Testis (tissue), 3 donors: ENCODE results near the gene PPID. TPM values are rescaled to one million over a fixed set of nuclear protein-coding genes. Genes with fewer than 3 reads are reported as not detected.
"Not testable (repeated sequence)": the region's sequence is repeated elsewhere in the genome, so short reads cannot be mapped to it uniquely, and the experiment has no call there.

Experiments
- DNase-seq: peaks from one replicate; pipeline ENCODE4 v3.0.0-alpha.2; 2019
- H3K27ac ChIP-seq, 2 donors: fragments of 200-600 bp; sonication (generic); one replicate each; pipeline ENCODE4 v1.5.1; 2019
- H3K27me3 ChIP-seq: fragments of 200-600 bp; sonication (generic); one replicate; pipeline ENCODE4 v1.5.1; 2019
- H3K36me3 ChIP-seq: fragments of 200-600 bp; sonication (generic); one replicate; pipeline ENCODE4 v1.5.1; 2017; ENCODE audit warnings: low read depth; ENCODE audit errors: missing control alignments
- H3K4me1 ChIP-seq: fragments of 200-600 bp; sonication (generic); one replicate; pipeline ENCODE4 v1.5.1; 2019
- H3K4me3 ChIP-seq, 2 donors: fragments of 200-600 bp; sonication (generic); one replicate each; pipeline ENCODE4 v1.5.1; 2017 to 2019
- H3K9me3 ChIP-seq: fragments of 200-600 bp; sonication (generic); one replicate; pipeline ENCODE4 v1.5.1; 2017
- CTCF ChIP-seq, 3 experiments: fragments of 450-650 bp in 2 of 3; fragments of 200-600 bp in 1 of 3; sonication (generic) in 1 of 3; IDR thresholded peaks; one replicate each; pipeline ENCODE4 v1.5.1; 2016 to 2019; ENCODE audit warnings: antibody characterized with exemption in 3 of 3, mild to moderate bottlenecking in 2 of 3, moderate library complexity in 1 of 3
- POLR2A ChIP-seq: fragments of 450-650 bp; IDR thresholded peaks from one replicate; pipeline ENCODE4 v1.6.1; 2017; ENCODE audit warnings: antibody characterized with exemption, mild to moderate bottlenecking, moderate library complexity
- WGBS, 2 donors: methylation state at CpG; one replicate each; pipeline ENCODE4 v1.1.5; 2018; 5-methylcytosine and 5-hydroxymethylcytosine counted together
- intact Hi-C: fragments of 100-400 bp; cut with DNase I; formaldehyde crosslinking; loops from one replicate; pipeline ENCODE4 v1.15.1; 2023; ENCODE audit warnings: low total_unique reads
- polyA plus RNA-seq: library from polyadenylated mRNA; stranded (reverse); fragments of 350-450 nt; fragmentation: Illumina TruSeq; extraction: RNeasy Lipid Tissue Mini Kit (QIAGEN cat#74804); gene quantifications from one replicate; pipeline ENCODE4 v1.2.3, GENCODE V29; 2014; ENCODE audit warnings: low read depth, low replicate concordance; ENCODE audit not compliant: insufficient read depth
- total RNA-seq, 2 donors: library from RNA; depleted of rRNA; stranded (reverse); fragments of >200 nt; gene quantifications; one replicate each; pipeline ENCODE4 v1.2.3, GENCODE V29; 2016

Gene PPID
- total and polyA plus RNA-seq, 3 donors from 2014 or later: 25.1 to 43.7 (median 27.5) TPM

GRCh38 chr4:158670975-158671664 is 52.1 kb downstream of the PPID start:
- H3K27me3 ChIP-seq: no peaks in the 10 kb centered on the region
- no peaks in the 10 kb centered on the region for H3K9me3 ChIP-seq
- intact Hi-C loops: no loop called here
- H3K27ac ChIP-seq: peak overlapping the region; percentile 67 to 94
- H3K4me3 ChIP-seq: peak overlapping the region; percentile 89 to 97
- H3K4me1 ChIP-seq: peaks cover 5% of the 10 kb centered on the region
- DNase-seq: peak; percentile 89
- 0 to 1% methylated on average over 17 to 20 of the region's 35 CpGs for WGBS, 2 donors
- H3K36me3 ChIP-seq: no peaks in the 10 kb centered on the region
- no peak for TF ChIP-seq POLR2A
- TF ChIP-seq CTCF (IDR thresholded peaks at IDR 0.05): no peak

- Histone ChIP-seq H3K36me3 (no peaks in the 10 kb centered on the region), H3K4me3 (no peak overlapping the region), H3K27me3 (no peaks in the 10 kb centered on the region), H3K9me3 (no peaks in the 10 kb centered on the region), H3K27ac (no peak overlapping the region), H3K4me1 (peaks cover 5% of the 10 kb centered on the region)
- intact Hi-C loops: no loop called here
- DNase-seq: no peak
- 66 to 76% methylated on average over 7 of the region's 7 CpGs for WGBS, 2 donors
- TF ChIP-seq POLR2A (no peak), CTCF (IDR thresholded peaks at IDR 0.05) (no peak)
These were observed 53.9 kb downstream of the PPID start for GRCh38 chr4:158669310-158669709.

GRCh38 chr4:158667651-158668198 is 55.5 kb downstream of the PPID start:
- Histone ChIP-seq H3K27me3 (no peaks in the 10 kb centered on the region), H3K9me3 (no peaks in the 10 kb centered on the region), H3K36me3 (no peaks in the 10 kb centered on the region), H3K4me3 (no peak overlapping the region), H3K27ac (no peak overlapping the region), H3K4me1 (peaks cover under 1% of the 10 kb centered on the region)
- intact Hi-C loops: no loop called here
- DNase-seq: no peak
- 81 to 85% methylated on average over 3 of the region's 3 CpGs for WGBS, 2 donors
- TF ChIP-seq POLR2A: no peak
- peak in 1 of 3 experiments; percentile 44 for TF ChIP-seq CTCF (IDR thresholded peaks at IDR 0.05)

- no peak overlapping the region for H3K4me3 ChIP-seq
- no peaks in the 10 kb centered on the region for H3K4me1 ChIP-seq
- 90 to 95% methylated on average over 2 of the region's 2 CpGs for WGBS, 2 donors
- intact Hi-C loops: no loop called here
- H3K9me3 ChIP-seq: no peaks in the 10 kb centered on the region
- H3K27me3 ChIP-seq: no peaks in the 10 kb centered on the region
- TF ChIP-seq POLR2A (no peak), CTCF (IDR thresholded peaks at IDR 0.05) (no peak)
- H3K36me3 ChIP-seq: no peaks in the 10 kb centered on the region
- DNase-seq: no peak
- H3K27ac ChIP-seq: no peak overlapping the region
These were observed 56.3 kb downstream of the PPID start for GRCh38 chr4:158666892-158667291.

- no peaks in the 10 kb centered on the region for H3K36me3 ChIP-seq
- 97 to 100% methylated on average over 1 to 13 of the region's 18 CpGs for WGBS, 2 donors
- H3K27ac ChIP-seq: no peak overlapping the region
- no peak overlapping the region for H3K4me3 ChIP-seq
- intact Hi-C loops: no loop called here
- no peaks in the 10 kb centered on the region for H3K9me3 ChIP-seq
- H3K27me3 ChIP-seq: no peaks in the 10 kb centered on the region
- no peak for DNase-seq
- no peaks in the 10 kb centered on the region for H3K4me1 ChIP-seq
- TF ChIP-seq POLR2A (no peak), CTCF (IDR thresholded peaks at IDR 0.05) (no peak)
These were observed 58.4 kb downstream of the PPID start for GRCh38 chr4:158664806-158665205.

- intact Hi-C loops, H3K36me3 ChIP-seq, H3K27me3 ChIP-seq, H3K4me3 ChIP-seq, H3K4me1 ChIP-seq, DNase-seq, H3K27ac ChIP-seq, H3K9me3 ChIP-seq: not testable (repeated sequence)
- WGBS, 2 donors: 78 to 84% methylated on average over 8 of the region's 8 CpGs
These were observed 59.2 kb downstream of the PPID start for GRCh38 chr4:158663707-158664625.
